WI38 (cell line): ENCODE results near the gene NPHP1.
A peak's percentile ranks its signal among the peaks of the same experiment; 100 is the strongest.
"Not testable (repeated sequence)": the region's sequence is repeated elsewhere in the genome, so short reads cannot be mapped to it uniquely, and the experiment has no call there.

ENCODE experiments used
- H3K4me3 ChIP-seq: 2 replicates; pipeline ENCODE4 v1.5.1; 2011; ENCODE audit warnings: low read depth, mild to moderate bottlenecking, control low read depth, low read length
- CTCF ChIP-seq: IDR thresholded peaks from 2 replicates; pipeline ENCODE4 v1.5.1; 2012; ENCODE audit warnings: low read depth, mild to moderate bottlenecking, control low read depth, low read length

NPHP1 gene

GRCh38 chr2:110101901-110102803 lies 102.7 kb downstream of the NPHP1 start:
- TF ChIP-seq CTCF: no peak
- peak overlapping the region; percentile 32 for H3K4me3 ChIP-seq

GRCh38 chr2:110101280-110101844 lies 103.5 kb downstream of the NPHP1 start:
- H3K4me3 ChIP-seq: peak overlapping the region; percentile 32
- no peak for TF ChIP-seq CTCF

GRCh38 chr2:110100880-110101279 lies 103.9 kb downstream of the NPHP1 start:
- not testable (repeated sequence) for H3K4me3 ChIP-seq

- TF ChIP-seq CTCF: no peak
- H3K4me3 ChIP-seq: no peak overlapping the region
Measured at GRCh38 chr2:110100480-110100879, 104.3 kb downstream of the NPHP1 start.

GRCh38 chr2:110099471-110100225 lies 105.2 kb downstream of the NPHP1 start:
- no peak for TF ChIP-seq CTCF

GRCh38 chr2:110099038-110099425 lies 105.8 kb downstream of the NPHP1 start:
- TF ChIP-seq CTCF: no peak

More at GRCh38 chr2:110099471-110100225, 105.2 kb downstream of the NPHP1 start:
- H3K4me3 ChIP-seq: no peak overlapping the region

GRCh38 chr2:110097506-110098220 lies 107.2 kb downstream of the NPHP1 start:
- H3K4me3 ChIP-seq: no peak overlapping the region
- TF ChIP-seq CTCF: no peak

More at GRCh38 chr2:110099038-110099425, 105.8 kb downstream of the NPHP1 start:
- no peak overlapping the region for H3K4me3 ChIP-seq
